ENCODE results near the gene ZNF780A.
"Not testable (repeated sequence)": the region's sequence is repeated elsewhere in the genome, so short reads cannot be mapped to it uniquely, and the experiment has no call there.

Gene ZNF780A

GRCh38 chr19:40090241-40091204, at the start of gene ZNF780A:
ZNF780A (minus strand) TSS chr19:40090943; CDS start chr19:40084753, 6,190 bp downstream.
- DNase-seq = peak; percentile 84

- DNase-seq = no peak
Observed at GRCh38 chr19:40139533-40140287, 49.0 kb upstream of the ZNF780A start.

- DNase-seq = no peak
Observed at GRCh38 chr19:40136818-40137217, 46.1 kb upstream of the ZNF780A start.

- DNase-seq = no peak
Observed at GRCh38 chr19:40134866-40135265, 44.1 kb upstream of the ZNF780A start.

GRCh38 chr19:40133491-40133890, 42.7 kb upstream of the ZNF780A start:
- DNase-seq = no peak

GRCh38 chr19:40130013-40130412, 39.3 kb upstream of the ZNF780A start:
- no peak for DNase-seq

- DNase-seq = no peak
Observed at GRCh38 chr19:40129425-40129824, 38.7 kb upstream of the ZNF780A start.

GRCh38 chr19:40128991-40129390, 38.2 kb upstream of the ZNF780A start:
- DNase-seq = no peak

GRCh38 chr19:40119380-40119779, 28.6 kb upstream of the ZNF780A start:
- no peak for DNase-seq

GRCh38 chr19:40118638-40119037, 27.9 kb upstream of the ZNF780A start:
- not testable (repeated sequence) for DNase-seq

- no peak for DNase-seq
Observed at GRCh38 chr19:40116075-40116474, 25.3 kb upstream of the ZNF780A start.

GRCh38 chr19:40114119-40114518, 23.4 kb upstream of the ZNF780A start:
- DNase-seq = not testable (repeated sequence)

- not testable (repeated sequence) for DNase-seq
Observed at GRCh38 chr19:40112271-40112670, 21.5 kb upstream of the ZNF780A start.

GRCh38 chr19:40110570-40110969, 19.8 kb upstream of the ZNF780A start:
- no peak for DNase-seq

- no peak for DNase-seq
Observed at GRCh38 chr19:40104754-40105153, 14.0 kb upstream of the ZNF780A start.

GRCh38 chr19:40103600-40103999, 12.9 kb upstream of the ZNF780A start:
- no peak for DNase-seq

- no peak for DNase-seq
Observed at GRCh38 chr19:40101813-40102212, 11.1 kb upstream of the ZNF780A start.

GRCh38 chr19:40093416-40093815, 2.7 kb upstream of the ZNF780A start:
- no peak for DNase-seq

- DNase-seq = no peak
Observed at GRCh38 chr19:40091205-40092129, 724 bp upstream of the ZNF780A start.

- DNase-seq = no peak
Observed at GRCh38 chr19:40089462-40089861, 1.3 kb downstream of the ZNF780A start.

- DNase-seq = no peak
Observed at GRCh38 chr19:40088299-40089047, 2.3 kb downstream of the ZNF780A start.

- DNase-seq = no peak
Observed at GRCh38 chr19:40084948-40085347, 5.8 kb downstream of the ZNF780A start.
